SK-N-SH (cell line): ENCODE data around the gene SFSWAP. TPM values are rescaled to one million over a fixed set of nuclear protein-coding genes. Genes with fewer than 3 reads are reported as not detected.

Source experiments
- CTCF ChIA-PET: fragments of 300-600, 350-600 bp; formaldehyde crosslinking; extraction: SDS; loops from one replicate; lab custom pipeline; 2021; lab: Yijun Ruan, JAX
- POLR2A ChIA-PET: fragments of 350-600 bp; sonication (Branson Sonifier 250); formaldehyde crosslinking; extraction: SDS; loops from one replicate; lab custom pipeline; 2020; ENCODE audit warnings: antibody characterized with exemption, inconsistent platforms; lab: Yijun Ruan, JAX
- DNase-seq: peaks from one replicate; pipeline ENCODE4 v3.0.0; 2012
- H2AFZ ChIP-seq: fragments of 200-600 bp; sonication (generic); 2 replicates; pipeline ENCODE4 v1.8.1; 2016; ENCODE audit warnings: antibody characterized with exemption, mild to moderate bottlenecking, low read depth
- H3F3A ChIP-seq: fragments of 200-600 bp; sonication (generic); replicated peaks from 2 replicates; pipeline ENCODE3; 2016; ENCODE audit warnings: antibody characterized with exemption, mild to moderate bottlenecking; ENCODE audit not compliant: insufficient read depth
- H3K27ac ChIP-seq, 2 experiments: fragments of 200-500 bp in 1 of 2; fragments of 200-600 bp in 1 of 2; sonication (Bioruptor generic) in 1 of 2; sonication (generic), shearing (Covaris generic) in 1 of 2; 2 replicates each; pipeline versions ENCODE4 v1.5.1 to v1.6.1; 2014 to 2016; ENCODE audit warnings: low read depth in 2 of 2, inconsistent platforms in 1 of 2, low read length in 1 of 2, mild to moderate bottlenecking in 1 of 2, mixed read lengths in 1 of 2
- H3K27me3 ChIP-seq: fragments of 200-600 bp; sonication (generic), shearing (Covaris generic); 2 replicates; pipeline ENCODE4 v1.6.1; 2016; ENCODE audit warnings: mixed run types; ENCODE audit not compliant: insufficient read depth
- H3K36me3 ChIP-seq, 2 experiments: fragments of 200-500 bp in 1 of 2; fragments of 200-600 bp in 1 of 2; sonication (Bioruptor generic) in 1 of 2; sonication (generic) in 1 of 2; replicated peaks in 1 of 2; 2 replicates each; pipeline versions ENCODE3 to v1.5.1; 2014 to 2016; ENCODE audit warnings: low read length in 1 of 2, mild to moderate bottlenecking in 1 of 2; ENCODE audit not compliant: insufficient read depth in 2 of 2, control insufficient read depth in 1 of 2
- H3K4me1 ChIP-seq, 2 experiments: fragments of 200-500 bp in 1 of 2; fragments of 200-600 bp in 1 of 2; sonication (Bioruptor generic) in 1 of 2; sonication (generic), shearing (Covaris generic) in 1 of 2; 2 replicates each; pipeline versions ENCODE4 v1.5.1 to v1.6.1; 2014 to 2016; ENCODE audit warnings: low read depth in 1 of 2, low read length in 1 of 2, mixed run types in 1 of 2; ENCODE audit not compliant: insufficient read depth in 2 of 2, control insufficient read depth in 1 of 2
- H3K4me2 ChIP-seq: fragments of 200-600 bp; sonication (generic), shearing (Covaris generic); 2 replicates; pipeline ENCODE4 v1.6.1; 2017; ENCODE audit warnings: mixed run types
- H3K4me3 ChIP-seq, 2 experiments: fragments of 200-500 bp in 1 of 2; fragments of 200-600 bp in 1 of 2; sonication (Bioruptor generic) in 1 of 2; sonication (generic), shearing (Covaris generic) in 1 of 2; 2 replicates each; pipeline versions ENCODE4 v1.5.1 to v1.8.1; 2014 to 2016; ENCODE audit warnings: low read depth in 2 of 2, inconsistent platforms in 1 of 2, low read length in 1 of 2, mild to moderate bottlenecking in 1 of 2, mixed read lengths in 1 of 2, moderate library complexity in 1 of 2
- H3K79me2 ChIP-seq: fragments of 200-600 bp; sonication (generic); 2 replicates; pipeline ENCODE4 v1.8.1; 2017; ENCODE audit warnings: mild to moderate bottlenecking; ENCODE audit not compliant: insufficient read depth
- H3K9ac ChIP-seq: fragments of 200-600 bp; sonication (generic); 2 replicates; pipeline ENCODE4 v1.6.1; 2017; ENCODE audit warnings: mixed run types
- H3K9me2 ChIP-seq: fragments of 200-600 bp; sonication (generic); 2 replicates; pipeline ENCODE4 v1.6.1; 2017; ENCODE audit warnings: mixed run types
- H3K9me3 ChIP-seq: fragments of 200-600 bp; sonication (generic); 2 replicates; pipeline ENCODE4 v1.6.1; 2017; ENCODE audit warnings: mixed run types, mild to moderate bottlenecking, moderate library complexity
- H4K20me1 ChIP-seq: fragments of 200-600 bp; sonication (generic); 2 replicates; pipeline ENCODE4 v1.6.1; 2017; ENCODE audit warnings: mild to moderate bottlenecking, mixed run types; ENCODE audit not compliant: insufficient read depth
- ELF1 ChIP-seq: IDR thresholded peaks from 2 replicates; pipeline ENCODE4 v1.4.0; 2012
- EZH2phosphoT487 ChIP-seq: fragments of 200-600 bp; sonication (generic); IDR thresholded peaks from 2 replicates; pipeline ENCODE4 v1.6.1; 2017; ENCODE audit warnings: low read depth, mixed run types, mild to moderate bottlenecking, antibody characterized with exemption, moderate library complexity, borderline replicate concordance
- FOSL2 ChIP-seq: IDR thresholded peaks from 2 replicates; pipeline ENCODE4 v1.4.0; 2012; ENCODE audit warnings: low read depth, mild to moderate bottlenecking, moderate library complexity, borderline replicate concordance
- FOXJ3 ChIP-seq: sonication (generic); formaldehyde crosslinking; IDR thresholded peaks from 2 replicates; pipeline ENCODE4 v1.5.1; 2020; ENCODE audit warnings: mild to moderate bottlenecking, missing genetic modification reagents
- GABPA ChIP-seq: IDR thresholded peaks from 2 replicates; pipeline ENCODE4 v1.4.0; 2012; ENCODE audit warnings: low read depth, mild to moderate bottlenecking
- GATA2 ChIP-seq: sonication (generic); formaldehyde crosslinking; IDR thresholded peaks from 2 replicates; pipeline ENCODE4 v1.5.0; 2020; ENCODE audit warnings: mild to moderate bottlenecking, missing genetic modification reagents
- JUND ChIP-seq: IDR thresholded peaks from 2 replicates; pipeline ENCODE4 v1.4.0; 2012
- NFIC ChIP-seq: IDR thresholded peaks from 2 replicates; pipeline ENCODE4 v1.4.0; 2012; ENCODE audit warnings: borderline replicate concordance
- NRF1 ChIP-seq: IDR thresholded peaks from 2 replicates; pipeline ENCODE4 v1.6.1; 2012; ENCODE audit warnings: low read depth, mild to moderate bottlenecking, low read length
- PBX3 ChIP-seq: IDR thresholded peaks from 2 replicates; pipeline ENCODE4; 2012
- POLR2AphosphoS5 ChIP-seq: IDR thresholded peaks from 2 replicates; pipeline ENCODE4 v1.6.1; 2012; ENCODE audit warnings: low read depth, low read length
- RAD21 ChIP-seq: IDR thresholded peaks from 2 replicates; pipeline ENCODE4 v1.6.1; 2012; ENCODE audit warnings: mild to moderate bottlenecking, low read length
- RCOR1 ChIP-seq: fragments of 150-350 bp; IDR thresholded peaks from 2 replicates; pipeline ENCODE4 v1.6.1; 2017; ENCODE audit warnings: antibody characterized with exemption, low read length
- RXRA ChIP-seq: IDR thresholded peaks from 2 replicates; pipeline ENCODE4 v1.4.0; 2012; ENCODE audit warnings: low read depth, mild to moderate bottlenecking, borderline replicate concordance
- SIN3A ChIP-seq: IDR thresholded peaks from 2 replicates; pipeline ENCODE4 v1.6.1; 2012; ENCODE audit warnings: low read depth, mild to moderate bottlenecking, low read length, moderate library complexity, borderline replicate concordance
- SMC3 ChIP-seq: IDR thresholded peaks from 2 replicates; pipeline ENCODE4 v1.6.1; 2012; ENCODE audit warnings: low read depth, low read length, improper control_type of control experiment
- TEAD4 ChIP-seq: IDR thresholded peaks from 2 replicates; pipeline ENCODE4 v1.4.0; 2012; ENCODE audit warnings: mild to moderate bottlenecking, borderline replicate concordance; ENCODE audit not compliant: insufficient read depth
- USF1 ChIP-seq: IDR thresholded peaks from 2 replicates; pipeline ENCODE4 v1.4.0; 2012; ENCODE audit warnings: low read depth, borderline replicate concordance
- YY1 ChIP-seq: IDR thresholded peaks from 2 replicates; pipeline ENCODE4 v1.4.0; 2012; ENCODE audit warnings: low read depth, mild to moderate bottlenecking
- WGBS: methylation state at CpG from one replicate; pipeline ENCODE4 v1.1.6; 2017; ENCODE audit warnings: low lambda C conversion rate; 5-methylcytosine and 5-hydroxymethylcytosine counted together
- polyA plus RNA-seq, 3 experiments: library from polyadenylated mRNA; depleted of rRNA; stranded (reverse); fragments of >200 nt; gene quantifications; 2 replicates each; pipeline ENCODE4 v1.2.3, GENCODE V29; 2012
- TF ChIP-seq, protein P1 (sequence below): IDR thresholded peaks from 2 replicates; pipeline ENCODE4 v1.6.1; 2012; ENCODE audit warnings: mild to moderate bottlenecking, low read depth, low read length, moderate library complexity

The SFSWAP gene
- polyA plus RNA-seq, 1 of the 3 experiments (the other 2 are of a cell fraction): 27.9 TPM

- TF ChIP-seq, protein P1, sequence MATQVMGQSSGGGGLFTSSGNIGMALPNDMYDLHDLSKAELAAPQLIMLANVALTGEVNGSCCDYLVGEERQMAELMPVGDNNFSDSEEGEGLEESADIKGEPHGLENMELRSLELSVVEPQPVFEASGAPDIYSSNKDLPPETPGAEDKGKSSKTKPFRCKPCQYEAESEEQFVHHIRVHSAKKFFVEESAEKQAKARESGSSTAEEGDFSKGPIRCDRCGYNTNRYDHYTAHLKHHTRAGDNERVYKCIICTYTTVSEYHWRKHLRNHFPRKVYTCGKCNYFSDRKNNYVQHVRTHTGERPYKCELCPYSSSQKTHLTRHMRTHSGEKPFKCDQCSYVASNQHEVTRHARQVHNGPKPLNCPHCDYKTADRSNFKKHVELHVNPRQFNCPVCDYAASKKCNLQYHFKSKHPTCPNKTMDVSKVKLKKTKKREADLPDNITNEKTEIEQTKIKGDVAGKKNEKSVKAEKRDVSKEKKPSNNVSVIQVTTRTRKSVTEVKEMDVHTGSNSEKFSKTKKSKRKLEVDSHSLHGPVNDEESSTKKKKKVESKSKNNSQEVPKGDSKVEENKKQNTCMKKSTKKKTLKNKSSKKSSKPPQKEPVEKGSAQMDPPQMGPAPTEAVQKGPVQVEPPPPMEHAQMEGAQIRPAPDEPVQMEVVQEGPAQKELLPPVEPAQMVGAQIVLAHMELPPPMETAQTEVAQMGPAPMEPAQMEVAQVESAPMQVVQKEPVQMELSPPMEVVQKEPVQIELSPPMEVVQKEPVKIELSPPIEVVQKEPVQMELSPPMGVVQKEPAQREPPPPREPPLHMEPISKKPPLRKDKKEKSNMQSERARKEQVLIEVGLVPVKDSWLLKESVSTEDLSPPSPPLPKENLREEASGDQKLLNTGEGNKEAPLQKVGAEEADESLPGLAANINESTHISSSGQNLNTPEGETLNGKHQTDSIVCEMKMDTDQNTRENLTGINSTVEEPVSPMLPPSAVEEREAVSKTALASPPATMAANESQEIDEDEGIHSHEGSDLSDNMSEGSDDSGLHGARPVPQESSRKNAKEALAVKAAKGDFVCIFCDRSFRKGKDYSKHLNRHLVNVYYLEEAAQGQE: no peak
- no peak for TF ChIP-seq GATA2 (CRISPR knock-in tag)
Observed at GRCh38 chr12:131796411-131796736, 85.5 kb downstream of the SFSWAP start (continued).

- Histone ChIP-seq H3K9ac (no peak overlapping the region), H3K4me2 (no peak overlapping the region), H4K20me1 (no peaks in the 10 kb centered on the region), H3K4me3 (no peak overlapping the region), H3K27me3 (no peaks in the 10 kb centered on the region), H3K9me3 (no peaks in the 10 kb centered on the region), H3K27ac (no peak overlapping the region), H3F3A (no peaks in the 10 kb centered on the region), H3K9me2 (no peaks in the 10 kb centered on the region)
- WGBS: over 99% methylated on average over 10 of the region's 28 CpGs
- DNase-seq: no peak
- CTCF ChIA-PET: no interaction called here
- TF ChIP-seq RXRA (no peak), SMC3 (no peak), JUND (no peak), PBX3 (no peak), SIN3A (no peak), FOXJ3 (CRISPR knock-in tag) (no peak), ELF1 (no peak), FOSL2 (no peak), NRF1 (no peak), POLR2AphosphoS5 (no peak), TEAD4 (no peak), YY1 (no peak), RCOR1 (no peak), EZH2phosphoT487 (no peak), USF1 (no peak), RAD21 (no peak), GABPA (no peak), NFIC (no peak)
- TF ChIP-seq, protein P1: no peak
- TF ChIP-seq, all 33 proteins: peak for 0
- H3K36me3 ChIP-seq: peaks cover 3 to 40% of the 10 kb centered on the region in 2 experiments
- POLR2A ChIA-PET: no interaction called here
- H3K79me2 ChIP-seq: no peaks in the 10 kb centered on the region
- H3K4me1 ChIP-seq: no peaks in the 10 kb centered on the region
- H2AFZ ChIP-seq: no peak overlapping the region
Observed at GRCh38 chr12:131796754-131797587, 86.1 kb downstream of the SFSWAP start.
